Coronary artery (tissue), 2 donors: ENCODE data around the gene IL24.
A peak's percentile ranks its signal among the peaks of the same experiment; 100 is the strongest.
"Not testable (repeated sequence)": the region's sequence is repeated elsewhere in the genome, so short reads cannot be mapped to it uniquely, and the experiment has no call there.

Experiments used
- DNase-seq: peaks from one replicate; pipeline ENCODE4 v3.0.0-alpha.2; 2017; ENCODE audit warnings: low spot score
- H3K27ac ChIP-seq, 2 donors: fragments of 200-600 bp; sonication (generic); one replicate each; pipeline ENCODE4 v1.5.1; 2016 to 2019
- H3K4me3 ChIP-seq: fragments of 200-600 bp; sonication (generic); 2 replicates; pipeline ENCODE4 v1.5.1; 2016; ENCODE audit warnings: mild to moderate bottlenecking, moderate library complexity
- TF ChIP-seq, protein P1 (sequence below): fragments of 200-600 bp; sonication (generic); IDR thresholded peaks from one replicate; pipeline ENCODE4 v1.5.1; 2019; ENCODE audit warnings: antibody characterized with exemption

Gene IL24

DNA sequence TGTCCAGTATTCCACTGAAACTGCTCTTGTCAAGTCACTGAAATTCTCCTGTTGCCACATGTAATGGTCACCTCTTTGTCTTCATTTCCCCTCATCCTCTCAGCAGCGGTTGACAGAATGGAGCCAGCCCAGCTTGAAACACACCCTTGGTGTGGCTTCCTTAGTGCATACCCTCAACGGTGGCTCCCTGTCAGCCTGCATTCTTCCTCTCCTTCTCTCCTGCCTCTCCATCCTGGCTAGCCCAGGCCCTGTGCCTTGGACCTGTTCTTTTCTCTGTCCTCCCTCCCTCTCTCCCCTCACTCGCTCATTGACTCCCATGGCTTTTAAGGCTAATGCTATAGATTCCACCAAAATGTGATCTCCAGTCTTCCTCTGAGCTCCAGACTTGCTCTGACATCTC is 20.8 kb downstream of the IL24 start:
- Histone ChIP-seq H3K27ac (no peak overlapping the region), H3K4me3 (no peak overlapping the region)
- TF ChIP-seq, protein P1, sequence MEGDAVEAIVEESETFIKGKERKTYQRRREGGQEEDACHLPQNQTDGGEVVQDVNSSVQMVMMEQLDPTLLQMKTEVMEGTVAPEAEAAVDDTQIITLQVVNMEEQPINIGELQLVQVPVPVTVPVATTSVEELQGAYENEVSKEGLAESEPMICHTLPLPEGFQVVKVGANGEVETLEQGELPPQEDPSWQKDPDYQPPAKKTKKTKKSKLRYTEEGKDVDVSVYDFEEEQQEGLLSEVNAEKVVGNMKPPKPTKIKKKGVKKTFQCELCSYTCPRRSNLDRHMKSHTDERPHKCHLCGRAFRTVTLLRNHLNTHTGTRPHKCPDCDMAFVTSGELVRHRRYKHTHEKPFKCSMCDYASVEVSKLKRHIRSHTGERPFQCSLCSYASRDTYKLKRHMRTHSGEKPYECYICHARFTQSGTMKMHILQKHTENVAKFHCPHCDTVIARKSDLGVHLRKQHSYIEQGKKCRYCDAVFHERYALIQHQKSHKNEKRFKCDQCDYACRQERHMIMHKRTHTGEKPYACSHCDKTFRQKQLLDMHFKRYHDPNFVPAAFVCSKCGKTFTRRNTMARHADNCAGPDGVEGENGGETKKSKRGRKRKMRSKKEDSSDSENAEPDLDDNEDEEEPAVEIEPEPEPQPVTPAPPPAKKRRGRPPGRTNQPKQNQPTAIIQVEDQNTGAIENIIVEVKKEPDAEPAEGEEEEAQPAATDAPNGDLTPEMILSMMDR = no peak
- no peak for DNase-seq

GRCh38 chr1:206921772-206922265 is 24.6 kb downstream of the IL24 start, which contains the start of gene FCMR:
TSS of gene FCMR (minus strand) at chr1:206921941. CDS start at chr1:206921854, 87 bp downstream.
- TF ChIP-seq, protein P1 = no peak
- Histone ChIP-seq H3K4me3 (no peak within 1 kb of the TSS), H3K27ac (peak within 1 kb of the TSS in 1 of 2 donors; percentile 58)
- no peak for DNase-seq

DNA sequence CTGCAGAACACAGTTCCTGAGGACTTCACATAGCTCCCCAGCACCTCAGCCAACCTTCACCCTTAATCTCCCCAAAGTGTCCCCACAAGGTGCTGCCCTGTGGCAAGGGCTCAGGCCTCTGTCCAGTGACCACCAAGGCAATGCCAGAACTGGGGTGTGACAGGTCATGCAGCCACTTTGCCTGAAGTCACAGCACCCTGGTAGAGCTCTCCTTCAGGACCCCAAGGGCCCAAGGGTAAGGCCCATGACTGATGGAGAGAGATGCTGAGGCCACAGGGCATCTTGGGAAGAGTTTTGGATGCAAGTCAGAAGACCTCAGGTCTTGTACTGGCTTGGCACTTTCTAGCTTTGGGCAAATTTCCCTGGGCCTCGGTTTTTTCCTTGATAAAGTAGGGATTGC is 25.3 kb downstream of the IL24 start:
- no peak for DNase-seq
- TF ChIP-seq, protein P1 = no peak
- Histone ChIP-seq H3K4me3 (no peak overlapping the region), H3K27ac (peak overlapping the region in 1 of 2 donors; percentile 37)

GRCh38 chr1:206923009-206923960 is 26.0 kb downstream of the IL24 start:
- peak overlapping the region in 1 of 2 donors; percentile 5 for H3K27ac ChIP-seq
- H3K4me3 ChIP-seq = no peak overlapping the region
- no peak for DNase-seq
- TF ChIP-seq, protein P1 = no peak

DNA sequence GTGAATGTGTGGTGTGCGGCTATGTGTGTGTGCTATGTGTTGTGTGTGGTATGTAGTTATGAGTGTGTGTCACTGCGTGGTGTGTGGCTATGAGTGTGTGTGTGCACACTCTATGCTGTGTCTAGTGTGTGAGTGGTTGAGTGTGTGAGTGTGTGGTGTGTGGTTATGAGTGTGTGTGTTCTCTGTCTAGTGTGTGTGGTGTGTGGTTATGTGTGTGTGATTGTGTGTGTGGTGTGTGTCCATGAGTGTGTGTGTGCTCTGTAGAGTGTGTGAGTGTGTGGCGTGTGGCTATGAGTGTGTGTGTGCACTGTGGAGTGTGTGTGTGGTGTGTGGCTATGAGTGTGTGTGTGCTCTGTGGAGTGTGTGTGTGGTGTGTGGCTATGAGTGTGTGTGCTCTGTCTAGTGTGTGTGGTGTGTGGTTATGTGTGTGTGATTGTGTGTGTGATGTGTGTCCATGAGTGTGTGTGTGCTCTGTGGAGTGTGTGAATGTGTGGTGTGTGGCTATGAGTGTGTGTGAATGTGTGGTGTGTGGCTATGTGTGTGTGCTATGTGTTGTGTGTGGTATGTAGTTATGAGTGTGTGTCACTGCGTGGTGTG is 26.8 kb downstream of the IL24 start:
- H3K4me3 ChIP-seq, H3K27ac ChIP-seq, DNase-seq: not testable (repeated sequence)

DNA sequence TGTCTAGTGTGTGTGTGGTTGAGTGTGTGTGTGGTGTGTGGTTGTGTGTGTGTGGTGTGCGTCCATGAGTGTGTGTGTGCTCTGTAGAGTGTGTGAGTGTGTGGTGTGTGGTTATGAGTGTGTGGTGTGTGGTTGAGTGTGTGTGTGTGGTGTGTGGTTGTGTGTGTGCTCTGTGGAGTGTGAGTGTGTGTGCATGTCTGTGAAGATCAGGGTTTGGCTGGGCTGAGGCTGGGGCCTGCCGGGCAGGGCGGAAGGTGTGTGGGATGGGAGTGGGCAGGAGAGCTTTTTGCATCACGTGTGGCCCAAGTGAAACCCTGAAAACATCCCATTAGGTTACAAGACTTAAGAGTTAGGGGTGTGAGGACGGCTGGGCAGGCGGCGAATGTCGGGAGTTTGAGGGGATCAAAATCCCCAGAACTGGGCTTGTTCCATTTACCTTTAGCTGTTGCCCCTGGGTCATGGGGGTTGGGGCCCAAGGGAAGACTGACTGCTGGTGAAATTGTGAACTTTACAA is 27.4 kb downstream of the IL24 start:
- no peak for DNase-seq
- Histone ChIP-seq H3K4me3 (no peak overlapping the region), H3K27ac (no peak overlapping the region)
- TF ChIP-seq, protein P1 = no peak

GRCh38 chr1:206925106-206925736 is 28.0 kb downstream of the IL24 start:
- DNase-seq = no peak
- no peak overlapping the region for H3K4me3 ChIP-seq
- no peak overlapping the region for H3K27ac ChIP-seq

More at GRCh38 chr1:206925106-206925736, 28.0 kb downstream of the IL24 start:
- TF ChIP-seq, protein P1 = no peak
